MM.1S (cell line): ENCODE data around the gene KLHDC10.
"Not testable (repeated sequence)": the region's sequence is repeated elsewhere in the genome, so short reads cannot be mapped to it uniquely, and the experiment has no call there.

Experiments used
- DNase-seq: peaks from one replicate; pipeline ENCODE4 v3.0.0-alpha.2; 2015
- H2AFZ ChIP-seq: fragments of 300-600 bp; sonication (generic); 2 replicates; pipeline ENCODE4 v1.6.0; 2016; ENCODE audit warnings: antibody characterized with exemption, low read length
- H3F3A ChIP-seq: fragments of 300-600 bp; sonication (generic); 2 replicates; pipeline ENCODE4 v1.6.1; 2016; ENCODE audit warnings: mild to moderate bottlenecking, antibody characterized with exemption, low read length, moderate library complexity, mixed read lengths; ENCODE audit not compliant: insufficient read depth
- H3K27ac ChIP-seq: fragments of 300-600 bp; sonication (generic); 2 replicates; pipeline ENCODE4 v1.5.1; 2016; ENCODE audit warnings: mild to moderate bottlenecking, low read length
- H3K27me3 ChIP-seq: fragments of 300-600 bp; sonication (generic); replicated peaks from 2 replicates; pipeline ENCODE4 v1.6.0; 2016; ENCODE audit warnings: low read length; ENCODE audit not compliant: insufficient read depth
- H3K36me3 ChIP-seq: fragments of 300-600 bp; sonication (generic); replicated peaks from 2 replicates; pipeline ENCODE4 v1.6.1; 2016; ENCODE audit warnings: mild to moderate bottlenecking, low read length, mixed read lengths; ENCODE audit not compliant: insufficient read depth
- H3K4me1 ChIP-seq: fragments of 300-600 bp; sonication (generic); 2 replicates; pipeline ENCODE4 v1.6.1; 2016; ENCODE audit warnings: low read length, mixed read lengths
- H3K4me2 ChIP-seq: fragments of 300-600 bp; sonication (generic); 2 replicates; pipeline ENCODE4 v1.6.0; 2016; ENCODE audit warnings: low read depth, low read length
- H3K4me3 ChIP-seq: fragments of 300-600 bp; sonication (generic); 2 replicates; pipeline ENCODE4 v1.5.1; 2016; ENCODE audit warnings: low read length, mixed read lengths
- H3K79me2 ChIP-seq: fragments of 300-600 bp; sonication (generic); 2 replicates; pipeline ENCODE4 v1.6.1; 2016; ENCODE audit warnings: mixed run types, low read length, mixed read lengths
- H3K9ac ChIP-seq: fragments of 300-600 bp; sonication (generic); 2 replicates; pipeline ENCODE4 v1.6.1; 2016; ENCODE audit warnings: low read length, mixed read lengths
- H3K9me2 ChIP-seq: fragments of 300-600 bp; sonication (generic); replicated peaks from 2 replicates; pipeline ENCODE4 v1.6.1; 2016; ENCODE audit warnings: mild to moderate bottlenecking, low read length, mixed read lengths; ENCODE audit not compliant: insufficient read depth
- H3K9me3 ChIP-seq: fragments of 300-600 bp; sonication (generic); replicated peaks from 2 replicates; pipeline ENCODE4 v1.6.1; 2016; ENCODE audit warnings: mild to moderate bottlenecking, low read length, mixed read lengths; ENCODE audit not compliant: insufficient read depth
- H4K20me1 ChIP-seq: fragments of 300-600 bp; sonication (generic); 2 replicates; pipeline ENCODE4 v1.6.1; 2016; ENCODE audit warnings: mild to moderate bottlenecking, low read length, moderate library complexity, mixed read lengths; ENCODE audit not compliant: insufficient read depth
- CTCF ChIP-seq: fragments of 300-600 bp; sonication (generic); IDR thresholded peaks from 2 replicates; pipeline ENCODE4 v1.5.1; 2016; ENCODE audit warnings: antibody characterized with exemption, low read length, mixed read lengths
- EZH2 ChIP-seq: fragments of 300-600 bp; sonication (generic); optimal IDR thresholded peaks from 2 replicates; pipeline ENCODE3; 2017; ENCODE audit warnings: low read depth, mild to moderate bottlenecking, antibody characterized with exemption, low read length, mixed read lengths
- EZH2phosphoT487 ChIP-seq: fragments of 300-600 bp; sonication (generic); IDR thresholded peaks from 2 replicates; pipeline ENCODE4 v1.6.1; 2018; ENCODE audit warnings: antibody characterized with exemption, low read length

Gene KLHDC10

GRCh38 chr7:130070861-130071622 is 708 bp downstream of the KLHDC10 start:
- TF ChIP-seq EZH2 (no peak), EZH2phosphoT487 (no peak), CTCF (no peak)
- Histone ChIP-seq H3K4me3 (peak overlapping the region; percentile 88), H3F3A (peaks cover 3% of the 10 kb centered on the region; the same call in 1 of the 2 replicates), H4K20me1 (no peaks in the 10 kb centered on the region), H3K9ac (peak overlapping the region; percentile 77), H3K36me3 (no peaks in the 10 kb centered on the region), H3K79me2 (peaks cover 57% of the 10 kb centered on the region), H3K9me2 (no peaks in the 10 kb centered on the region), H3K4me2 (peak overlapping the region; percentile 99), H3K9me3 (no peaks in the 10 kb centered on the region), H3K4me1 (peaks cover 21% of the 10 kb centered on the region), H3K27me3 (no peaks in the 10 kb centered on the region), H2AFZ (peak overlapping the region; percentile 80), H3K27ac (peak overlapping the region; percentile 26; the same call in 1 of the 2 replicates)
- no peak for DNase-seq

GRCh38 chr7:130071701-130072622 is 1.6 kb downstream of the KLHDC10 start:
- H3K9me2 ChIP-seq = no peaks in the 10 kb centered on the region
- H3K27me3 ChIP-seq = no peaks in the 10 kb centered on the region
- no peak for TF ChIP-seq EZH2
- TF ChIP-seq CTCF = peak; percentile 97
- H4K20me1 ChIP-seq = no peaks in the 10 kb centered on the region
- H3K4me1 ChIP-seq = peaks cover 21% of the 10 kb centered on the region
- no peak overlapping the region for H2AFZ ChIP-seq
- peak overlapping the region; percentile 99 for H3K4me2 ChIP-seq
- H3K36me3 ChIP-seq = no peaks in the 10 kb centered on the region
- peak overlapping the region; percentile 88 for H3K4me3 ChIP-seq
- H3K79me2 ChIP-seq = peaks cover 66% of the 10 kb centered on the region
- no peak overlapping the region for H3K27ac ChIP-seq
- no peaks in the 10 kb centered on the region for H3K9me3 ChIP-seq
- peaks cover 3% of the 10 kb centered on the region; the same call in 1 of the 2 replicates for H3F3A ChIP-seq
- DNase-seq = peak; percentile 89
- H3K9ac ChIP-seq = peak overlapping the region; percentile 77; the same call in 1 of the 2 replicates

GRCh38 chr7:130079846-130080394 is 9.6 kb downstream of the KLHDC10 start:
- Histone ChIP-seq H3F3A (no peaks in the 10 kb centered on the region), H4K20me1 (no peaks in the 10 kb centered on the region), H3K27ac (no peak overlapping the region), H3K9me2 (no peaks in the 10 kb centered on the region), H3K4me2 (no peak overlapping the region), H3K9me3 (no peaks in the 10 kb centered on the region), H3K27me3 (no peaks in the 10 kb centered on the region), H3K9ac (no peak overlapping the region), H2AFZ (no peak overlapping the region), H3K4me1 (no peaks in the 10 kb centered on the region), H3K36me3 (no peaks in the 10 kb centered on the region), H3K79me2 (peaks cover 81% of the 10 kb centered on the region), H3K4me3 (no peak overlapping the region)
- TF ChIP-seq CTCF (no peak), EZH2phosphoT487 (no peak), EZH2 (no peak)
- DNase-seq = no peak

GRCh38 chr7:130083497-130083896 is 13.2 kb downstream of the KLHDC10 start:
- not testable (repeated sequence) for H3K9ac ChIP-seq, H3K4me1 ChIP-seq, H2AFZ ChIP-seq, H3K27me3 ChIP-seq, H3K36me3 ChIP-seq, H3K9me3 ChIP-seq, H3K4me2 ChIP-seq, H4K20me1 ChIP-seq, H3K4me3 ChIP-seq, DNase-seq, H3F3A ChIP-seq, H3K9me2 ChIP-seq, H3K27ac ChIP-seq
- H3K79me2 ChIP-seq = peaks cover 78% of the 10 kb centered on the region
